CD4-positive, alpha-beta T cell treated with Interferon gamma for 1 hour (primary cell): Measurements from ENCODE around the gene GRM1.

Source experiments
- DNase-seq: peaks from one replicate; pipeline ENCODE4 v3.0.0-alpha.2; 2020

GRM1 gene

DNA sequence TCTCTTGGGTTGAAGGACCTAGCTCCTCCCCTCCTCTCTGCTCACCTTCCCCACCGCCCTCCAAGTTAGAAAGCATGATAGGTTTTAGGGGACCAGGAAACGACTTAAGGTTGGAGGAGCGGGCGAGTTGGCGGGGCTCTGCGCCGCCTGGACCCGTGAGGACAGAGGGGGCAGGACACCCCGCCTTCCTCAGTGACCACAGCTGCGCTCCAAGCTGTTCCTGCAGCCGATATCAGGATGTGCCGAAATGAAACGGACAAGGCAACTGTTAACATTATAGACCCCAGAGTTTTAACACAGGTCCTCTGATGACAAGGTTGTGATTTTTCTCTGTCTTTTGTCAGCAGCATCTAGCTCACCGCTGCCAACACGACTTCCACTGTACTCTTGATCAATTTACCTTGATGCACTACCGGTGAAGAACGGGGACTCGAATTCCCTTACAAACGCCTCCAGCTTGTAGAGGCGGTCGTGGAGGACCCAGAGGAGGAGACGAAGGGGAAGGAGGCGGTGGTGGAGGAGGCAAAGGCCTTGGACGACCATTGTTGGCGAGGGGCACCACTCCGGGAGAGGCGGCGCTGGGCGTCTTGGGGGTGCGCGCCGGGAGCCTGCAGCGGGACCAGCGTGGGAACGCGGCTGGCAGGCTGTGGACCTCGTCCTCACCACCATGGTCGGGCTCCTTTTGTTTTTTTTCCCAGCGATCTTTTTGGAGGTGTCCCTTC, at the start of gene GRM1:
Gene GRM1 (plus strand): TSS at position 212 of the 722 bp plus-strand sequence. CDS start 456 bp downstream, at position 668.
- no peak for DNase-seq

DNA sequence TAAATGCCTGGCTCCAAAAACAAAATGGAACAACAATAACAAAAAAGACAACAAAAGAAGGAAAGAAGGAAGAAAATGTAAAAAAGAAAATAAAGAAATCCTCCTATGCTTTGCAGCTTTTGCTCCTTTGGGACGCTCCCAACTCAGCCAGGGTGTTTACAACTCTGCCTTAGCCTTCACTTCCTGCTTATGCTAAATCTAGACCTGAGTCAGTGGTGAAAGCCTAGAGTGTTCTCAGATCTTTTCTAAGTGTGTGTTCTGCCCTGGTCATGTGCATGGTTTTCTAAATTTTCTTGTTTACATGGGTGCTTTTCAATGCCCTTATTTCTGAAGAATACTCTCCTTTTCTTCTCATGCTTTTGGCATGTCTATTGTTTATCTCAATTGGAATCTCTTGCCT, 19.5 kb upstream of the GRM1 start:
- DNase-seq = no peak

DNA sequence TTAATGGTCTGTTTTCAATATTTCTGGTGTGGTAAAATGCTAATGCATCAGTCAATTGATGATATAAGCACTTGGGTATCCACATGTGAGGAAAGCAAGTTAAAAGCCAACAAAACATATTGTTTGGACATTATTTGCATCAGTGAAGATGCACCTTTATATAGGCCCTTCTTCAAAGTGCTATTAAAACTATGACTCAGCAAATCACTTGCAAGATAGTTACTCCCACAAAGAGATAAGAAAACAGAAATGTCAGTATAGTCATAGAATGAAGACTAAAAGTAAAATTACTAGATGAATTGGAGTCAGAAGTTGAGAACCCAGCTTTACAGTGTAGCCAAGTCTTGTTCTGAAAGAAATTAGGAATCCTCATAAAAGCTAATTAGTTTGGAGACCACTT, 14.6 kb upstream of the GRM1 start:
- no peak for DNase-seq

DNA sequence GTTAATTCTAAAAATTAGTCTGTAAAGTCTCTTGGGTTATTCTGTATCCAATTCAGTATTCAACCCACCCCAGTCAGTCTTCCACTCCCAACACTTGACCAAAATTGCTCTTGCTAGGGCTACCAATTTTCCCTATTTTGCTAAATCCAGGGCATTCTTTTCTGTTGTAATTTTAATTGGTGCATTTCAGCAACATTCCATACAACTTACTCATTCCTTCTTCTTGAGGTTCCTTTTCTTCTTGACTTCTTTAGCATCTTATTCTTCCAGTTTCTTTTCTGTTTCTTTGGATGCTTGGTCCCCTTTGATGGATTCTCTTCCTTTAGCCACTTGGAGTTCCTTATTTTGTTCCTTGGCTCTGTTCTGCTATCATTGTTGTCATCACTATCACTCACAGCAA, 11.2 kb upstream of the GRM1 start:
- no peak for DNase-seq

DNA sequence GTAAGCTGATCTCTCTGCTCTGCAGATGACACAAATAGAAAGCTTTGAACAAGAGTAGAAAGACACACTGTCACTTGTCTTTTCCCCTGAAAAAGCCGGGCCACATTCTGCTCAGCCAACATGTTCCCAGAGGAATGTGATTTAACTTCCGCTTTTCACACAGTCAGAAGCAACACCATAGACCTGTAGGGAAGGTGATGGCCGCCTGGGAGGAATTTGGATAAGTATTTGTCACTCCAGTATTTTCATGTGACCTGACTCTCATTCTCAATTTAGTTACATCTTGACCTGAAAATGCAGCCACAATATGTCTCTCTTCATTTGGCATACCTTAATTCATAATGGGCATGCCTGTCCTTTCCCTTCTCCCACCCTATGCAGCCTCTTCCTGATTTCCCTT, 2.0 kb upstream of the GRM1 start:
- DNase-seq = no peak

DNA sequence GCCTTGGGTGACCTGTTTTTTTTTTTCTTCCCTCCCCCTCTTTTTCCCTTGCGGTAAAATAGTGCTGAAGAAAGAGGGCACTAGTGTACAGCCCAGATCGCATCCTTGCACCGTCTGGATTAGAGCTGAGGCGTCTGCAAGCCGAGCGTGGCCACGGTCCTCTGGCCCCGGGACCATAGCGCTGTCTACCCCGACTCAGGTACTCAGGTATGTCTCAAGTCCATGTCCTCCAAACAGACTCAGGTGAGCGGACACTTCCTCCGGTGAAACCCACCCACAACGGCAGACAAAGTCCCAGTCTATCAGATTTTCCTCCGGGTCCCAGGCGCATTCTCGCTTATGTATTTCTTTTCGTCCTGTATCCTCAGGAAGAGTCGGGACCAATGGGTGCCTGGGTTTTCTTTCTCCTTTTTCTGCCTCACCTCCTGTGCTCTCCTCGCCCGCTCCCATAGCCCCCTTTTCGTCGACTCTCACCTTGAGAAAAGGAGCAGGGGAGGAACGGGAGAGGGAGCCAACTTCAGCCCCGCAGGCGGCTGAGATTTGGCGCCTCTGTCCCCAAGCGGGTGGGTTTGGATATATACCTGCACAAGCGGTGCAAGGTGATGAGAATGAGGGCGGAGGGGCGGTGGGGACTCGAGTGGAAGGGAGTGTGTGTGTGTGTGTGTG, 1.1 kb upstream of the GRM1 start:
- DNase-seq = no peak

DNA sequence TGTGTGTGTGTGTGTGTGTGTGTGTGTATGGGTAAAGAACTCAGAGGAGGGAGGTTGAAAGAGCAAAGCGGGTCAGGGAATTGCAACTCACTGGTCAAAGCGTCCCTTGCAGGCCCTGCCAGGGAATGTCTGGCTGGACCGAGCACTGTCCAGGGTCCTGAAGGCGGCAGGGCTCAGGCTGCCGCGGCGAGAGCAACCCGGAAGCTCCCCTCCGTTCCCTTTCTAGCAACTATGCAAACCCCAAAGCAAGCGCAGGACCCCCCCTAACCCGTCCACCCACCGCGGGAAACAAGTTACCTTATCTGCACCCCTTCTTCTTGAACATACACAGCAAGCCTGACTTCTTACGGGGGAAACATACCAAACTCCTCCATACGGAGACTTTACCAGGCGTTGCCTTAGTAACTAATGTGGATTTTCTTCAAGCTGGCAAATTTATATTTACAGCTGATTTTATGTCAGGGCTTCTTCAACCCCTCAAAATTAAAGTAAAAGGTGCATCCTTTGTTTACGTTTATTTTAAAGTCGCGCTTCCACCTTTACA, 538 bp upstream of the GRM1 start:
- peak; percentile 14 for DNase-seq

DNA sequence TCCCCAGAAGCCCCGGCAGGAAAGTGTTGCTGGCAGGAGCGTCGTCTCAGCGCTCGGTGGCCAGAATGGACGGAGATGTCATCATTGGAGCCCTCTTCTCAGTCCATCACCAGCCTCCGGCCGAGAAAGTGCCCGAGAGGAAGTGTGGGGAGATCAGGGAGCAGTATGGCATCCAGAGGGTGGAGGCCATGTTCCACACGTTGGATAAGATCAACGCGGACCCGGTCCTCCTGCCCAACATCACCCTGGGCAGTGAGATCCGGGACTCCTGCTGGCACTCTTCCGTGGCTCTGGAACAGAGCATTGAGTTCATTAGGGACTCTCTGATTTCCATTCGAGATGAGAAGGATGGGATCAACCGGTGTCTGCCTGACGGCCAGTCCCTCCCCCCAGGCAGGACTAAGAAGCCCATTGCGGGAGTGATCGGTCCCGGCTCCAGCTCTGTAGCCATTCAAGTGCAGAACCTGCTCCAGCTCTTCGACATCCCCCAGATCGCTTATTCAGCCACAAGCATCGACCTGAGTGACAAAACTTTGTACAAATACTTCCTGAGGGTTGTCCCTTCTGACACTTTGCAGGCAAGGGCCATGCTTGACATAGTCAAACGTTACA, 817 bp downstream of the GRM1 start:
- no peak for DNase-seq

DNA sequence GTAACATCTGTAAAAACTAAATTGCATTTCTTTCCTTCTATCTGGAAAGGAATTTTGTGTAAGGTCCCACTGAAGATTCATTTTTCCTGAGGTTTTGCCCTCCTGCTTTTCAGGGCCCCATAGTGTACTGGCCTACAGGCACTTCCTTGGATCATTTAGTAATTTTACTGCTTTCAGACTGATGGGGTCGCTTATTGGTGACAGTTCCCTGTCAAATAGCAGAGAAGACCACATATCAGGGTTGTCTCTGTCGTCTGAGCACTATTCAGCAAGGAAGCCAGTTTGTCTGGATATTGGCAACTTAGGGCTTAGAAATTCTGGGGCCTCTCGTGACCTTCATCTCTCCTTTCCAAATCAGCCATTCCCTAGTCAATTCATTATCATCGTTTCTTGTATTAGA, 3.5 kb downstream of the GRM1 start:
- no peak for DNase-seq

DNA sequence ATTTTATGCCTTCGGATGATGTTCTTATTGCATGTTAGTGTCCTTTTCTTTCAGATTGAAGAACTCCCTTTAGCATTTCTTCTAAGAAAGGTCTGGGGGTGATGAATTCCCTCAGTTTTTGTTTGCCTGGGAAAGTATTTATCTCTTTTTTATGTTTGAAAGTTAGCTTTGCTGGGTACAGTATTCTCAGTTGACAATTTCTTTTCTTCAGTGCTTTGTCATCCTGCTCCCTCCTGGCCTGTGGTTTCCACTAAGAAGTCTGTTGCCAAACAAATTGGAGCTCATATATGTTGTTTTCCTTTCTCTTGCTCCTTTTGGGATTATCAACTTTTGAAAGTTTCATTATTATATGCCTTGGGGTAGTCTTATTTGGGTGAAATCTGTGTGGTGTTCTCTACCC, 11.5 kb downstream of the GRM1 start:
- no peak for DNase-seq

DNA sequence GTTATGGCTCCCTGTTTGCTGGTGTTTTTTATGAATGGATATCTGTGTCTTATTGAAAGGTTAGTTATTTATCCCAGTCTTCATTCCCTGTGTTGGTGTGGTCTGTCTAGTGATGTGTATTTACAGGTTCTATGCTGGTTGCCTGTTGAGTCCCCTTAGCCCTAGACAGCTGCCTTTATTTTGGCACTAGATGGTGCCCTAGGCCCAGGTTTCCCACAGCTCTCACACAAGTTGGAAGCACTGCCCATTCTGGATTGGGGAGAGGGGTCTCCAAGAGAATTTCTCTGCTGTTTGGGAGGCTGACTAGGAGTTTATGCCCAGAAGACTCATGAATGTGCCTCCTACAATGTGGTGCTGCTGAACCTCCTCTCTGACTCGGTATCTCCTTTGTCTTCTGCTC, 12.4 kb downstream of the GRM1 start:
- DNase-seq = no peak

DNA sequence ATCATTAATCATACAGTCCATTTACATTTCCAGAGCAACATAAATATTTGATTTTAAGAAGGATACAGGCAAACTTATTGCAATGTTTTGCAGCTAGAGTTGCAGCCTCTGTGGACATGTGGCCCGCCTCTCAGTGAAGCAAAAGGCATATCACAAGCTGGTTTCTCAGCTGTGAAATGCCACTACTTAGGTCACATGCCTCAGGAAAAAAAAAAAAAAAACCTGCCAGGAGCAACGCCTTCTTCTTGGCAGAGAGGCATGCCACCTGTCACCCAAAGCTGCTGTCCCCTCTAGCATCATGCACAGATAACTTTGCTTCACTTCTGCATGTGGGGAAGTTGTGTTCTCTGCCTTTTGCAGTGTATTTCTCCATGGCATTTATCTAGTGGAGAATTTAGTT, 18.5 kb downstream of the GRM1 start:
- DNase-seq = no peak

DNA sequence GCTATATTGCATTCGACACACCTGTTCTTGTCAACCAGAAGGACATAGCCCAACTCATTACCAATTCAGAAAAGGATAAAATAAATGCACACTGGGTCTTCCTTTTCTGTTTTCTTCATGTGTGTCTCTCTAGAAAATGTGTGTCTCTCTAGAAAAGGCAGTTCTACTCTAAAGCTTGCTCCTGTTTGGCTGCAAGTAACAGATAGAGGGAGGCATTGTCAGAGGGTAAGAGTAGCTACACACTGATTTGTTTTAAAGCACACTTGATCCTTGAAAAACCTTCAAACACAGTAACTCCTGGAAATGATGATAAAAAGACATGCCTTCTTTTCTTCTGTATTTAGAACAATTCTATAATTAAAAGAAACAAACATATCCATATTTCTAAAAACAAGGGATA, 21.3 kb downstream of the GRM1 start:
- DNase-seq = no peak

DNA sequence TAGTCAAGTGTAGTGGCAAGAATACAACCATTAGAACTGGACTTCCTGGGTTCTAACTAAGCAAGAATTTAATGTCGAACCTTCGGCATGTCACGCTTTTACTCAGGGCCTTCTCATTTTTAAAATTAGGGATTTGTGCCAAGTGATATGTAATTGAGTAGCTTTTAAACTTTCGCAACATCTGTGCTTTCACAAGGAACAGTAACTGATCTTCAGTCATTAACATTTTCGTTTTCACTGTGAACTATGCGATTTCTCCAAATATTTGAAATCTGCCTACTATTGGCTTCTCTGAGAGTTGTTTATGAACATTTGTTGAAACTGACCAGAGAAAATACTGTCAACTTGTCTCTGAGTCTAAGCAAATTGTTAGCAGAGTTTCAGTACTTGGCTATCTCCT, 27.6 kb downstream of the GRM1 start:
- no peak for DNase-seq

DNA sequence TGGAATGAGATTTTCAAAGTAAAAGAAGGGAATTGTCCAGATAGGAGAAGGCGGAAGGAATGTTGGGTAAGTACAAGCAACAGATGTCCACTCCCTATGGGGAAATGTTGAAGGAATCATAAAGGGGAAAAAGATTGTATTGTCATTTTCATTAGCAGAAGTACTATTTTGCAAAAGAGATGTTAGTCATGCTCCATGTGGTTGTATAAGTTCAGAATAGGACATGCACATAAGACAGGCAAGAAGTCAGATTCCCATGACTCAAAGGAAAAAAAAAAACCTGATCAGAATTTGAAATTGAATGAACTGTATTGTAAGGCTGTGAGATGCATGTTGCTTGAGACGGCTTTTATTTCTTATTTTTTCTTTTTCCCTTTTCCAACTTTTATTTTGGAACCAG, 36.8 kb downstream of the GRM1 start:
- no peak for DNase-seq

DNA sequence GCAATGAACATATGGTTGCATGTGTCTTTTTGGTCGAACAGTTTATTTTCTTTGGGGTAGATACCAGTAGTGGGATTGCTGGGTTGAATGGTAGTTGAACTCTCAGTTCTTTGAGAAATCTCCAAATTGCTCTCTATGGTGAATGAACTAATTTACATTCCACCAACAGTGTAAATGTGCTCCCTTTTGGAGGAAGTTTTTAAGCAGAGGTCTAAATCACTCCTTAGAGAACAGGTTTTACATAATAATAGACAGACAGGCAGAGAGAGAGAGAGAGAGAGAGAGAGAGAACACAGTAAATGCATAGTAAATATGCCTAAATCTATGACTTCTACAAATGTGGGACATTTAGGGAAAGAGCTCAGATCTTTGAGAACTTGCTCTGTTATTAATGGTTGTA, 37.6 kb downstream of the GRM1 start:
- DNase-seq = no peak

DNA sequence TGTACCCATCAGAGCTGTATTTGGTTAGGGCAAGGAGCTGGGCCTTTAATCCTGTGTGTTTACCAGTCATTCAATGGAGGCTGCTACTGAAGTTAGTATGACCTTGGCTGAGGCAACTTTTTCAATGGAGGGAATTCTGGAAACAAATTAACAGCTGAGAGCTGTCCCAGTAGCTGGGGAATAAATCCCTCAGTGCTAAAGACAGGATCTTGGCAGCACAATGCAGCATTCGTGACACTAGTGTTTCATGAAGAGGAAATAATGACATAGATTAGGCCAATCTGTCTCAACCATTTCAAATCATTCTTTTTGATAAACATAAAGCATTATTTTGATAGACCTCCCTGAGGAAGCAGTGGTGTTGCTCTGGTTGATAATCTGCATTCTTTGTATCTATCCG, 42.9 kb downstream of the GRM1 start:
- no peak for DNase-seq

DNA sequence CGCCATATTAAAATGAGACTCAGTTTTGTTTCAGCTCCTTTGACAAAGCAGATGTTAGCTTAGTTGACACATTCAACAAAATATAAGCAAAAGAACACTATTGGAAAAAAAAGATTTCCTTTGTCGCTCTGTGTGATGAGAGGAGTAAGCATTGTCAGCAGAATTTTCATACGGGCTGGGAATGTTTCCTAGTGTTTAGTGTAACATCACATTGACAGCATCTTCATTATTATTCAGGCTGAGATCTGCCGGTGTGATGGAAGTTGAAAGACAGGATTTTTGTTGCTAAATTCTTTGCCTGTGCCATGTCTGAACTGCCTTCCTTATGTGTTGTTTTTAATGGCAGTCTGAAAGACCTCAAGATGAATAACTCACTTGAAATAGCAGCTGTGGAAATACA, 49.1 kb downstream of the GRM1 start:
- DNase-seq = no peak

DNA sequence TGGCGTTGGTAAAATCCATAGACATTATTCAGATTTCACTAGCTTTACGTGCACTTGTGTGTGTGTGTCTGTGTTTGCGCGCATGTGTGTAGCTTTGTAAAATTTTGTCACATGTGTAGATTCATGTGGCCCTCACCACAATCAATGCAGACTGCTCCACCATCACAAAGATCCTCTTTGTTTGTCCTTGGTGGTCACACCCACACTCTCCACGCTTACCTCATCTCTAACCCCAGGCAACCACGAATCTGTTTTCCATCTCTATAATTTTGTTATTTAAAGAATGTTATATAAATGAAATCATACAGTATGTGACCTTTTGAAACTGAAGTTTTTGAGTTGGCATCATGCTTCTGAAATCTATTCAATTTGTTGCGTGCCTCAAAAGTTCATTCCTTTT, 58.5 kb downstream of the GRM1 start:
- no peak for DNase-seq

DNA sequence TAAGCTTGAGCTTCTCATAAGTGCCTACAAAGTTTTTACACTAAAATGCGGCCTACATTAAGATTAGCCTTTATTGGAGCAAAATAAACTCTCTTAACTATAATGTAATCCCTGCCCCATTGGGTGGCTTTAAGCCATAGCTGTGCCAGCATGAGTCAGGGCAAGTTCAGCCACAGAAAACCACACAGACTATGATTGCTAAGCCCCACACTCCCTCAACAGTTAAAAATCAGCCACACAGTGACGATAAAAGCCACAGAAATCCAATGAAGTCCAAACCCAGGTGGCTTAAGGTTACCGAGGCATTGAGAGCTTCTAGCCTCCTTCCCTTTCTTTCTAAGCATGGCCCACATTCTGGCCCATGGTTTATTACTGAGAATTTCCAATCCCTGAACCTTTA, 61.6 kb downstream of the GRM1 start:
- DNase-seq = no peak

DNA sequence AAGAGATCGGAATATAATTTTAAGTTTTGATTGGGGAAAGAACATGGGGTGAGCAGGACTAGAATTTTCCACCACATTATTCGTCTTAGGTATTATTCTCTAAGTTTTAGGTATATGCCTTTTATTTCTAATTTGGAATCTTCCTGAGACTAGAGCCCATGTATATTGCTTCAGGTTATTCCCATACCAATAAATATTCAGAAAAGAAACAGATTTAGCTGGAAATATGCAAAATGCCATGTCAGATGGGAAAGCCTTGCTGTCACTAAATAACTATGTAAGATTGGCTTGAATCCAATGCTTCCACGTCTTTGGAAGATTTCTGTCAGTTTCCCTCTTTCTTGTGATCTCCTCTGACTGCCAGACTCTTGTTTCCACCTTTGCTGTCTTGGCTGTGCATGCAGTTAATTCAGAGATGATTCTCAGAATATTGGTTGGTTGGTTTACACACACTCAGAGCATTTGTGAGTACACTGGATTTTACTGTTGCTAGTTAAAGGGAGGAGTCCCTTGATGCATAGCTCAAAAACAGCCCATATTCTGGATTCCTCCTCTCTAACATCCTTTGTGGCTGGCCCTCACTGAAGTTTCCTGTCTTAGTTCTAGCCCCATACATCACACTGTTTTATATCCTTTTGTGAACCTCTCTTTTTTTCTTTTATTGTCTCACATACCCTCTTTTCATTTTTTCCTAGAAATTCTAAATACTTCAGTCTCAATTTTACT, 64.3 kb downstream of the GRM1 start:
- no peak for DNase-seq

DNA sequence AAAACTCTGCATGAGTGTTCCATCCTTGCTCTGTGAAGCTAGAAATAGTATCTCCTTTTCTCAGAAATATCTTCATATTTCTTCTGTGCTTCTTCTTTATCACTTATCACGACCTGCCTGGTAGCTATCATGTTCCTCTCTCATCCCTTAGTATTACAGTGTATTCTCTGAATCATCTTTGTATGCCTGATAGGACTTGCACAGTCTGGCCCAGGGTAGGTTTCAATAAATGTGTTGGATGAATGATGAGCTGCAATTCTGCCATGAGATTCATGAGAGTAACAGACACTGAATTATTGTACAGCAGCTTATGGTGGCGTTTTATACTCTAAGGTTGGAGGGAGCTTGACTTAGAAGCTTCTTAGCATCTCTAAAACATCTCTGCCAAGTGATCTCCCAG, 66.6 kb downstream of the GRM1 start:
- DNase-seq = no peak

DNA sequence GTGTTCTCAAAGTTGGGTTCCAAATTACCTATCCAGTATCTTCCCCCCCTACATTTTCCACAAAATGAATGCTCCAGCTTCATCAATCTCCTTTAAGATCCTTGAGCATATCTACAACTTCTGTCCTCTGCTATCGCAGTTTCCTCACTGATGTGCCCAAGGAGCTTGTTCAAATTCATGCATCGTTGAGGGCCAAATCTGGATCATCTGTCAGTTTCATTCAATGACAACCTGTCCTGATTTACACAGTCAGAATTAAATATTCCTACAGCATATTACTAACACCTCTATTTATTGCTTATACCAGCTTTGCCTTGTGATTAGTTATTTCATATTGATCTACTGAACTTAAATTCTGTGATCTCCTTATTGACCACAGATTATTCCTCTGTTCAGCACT, 68.7 kb downstream of the GRM1 start:
- DNase-seq = no peak

DNA sequence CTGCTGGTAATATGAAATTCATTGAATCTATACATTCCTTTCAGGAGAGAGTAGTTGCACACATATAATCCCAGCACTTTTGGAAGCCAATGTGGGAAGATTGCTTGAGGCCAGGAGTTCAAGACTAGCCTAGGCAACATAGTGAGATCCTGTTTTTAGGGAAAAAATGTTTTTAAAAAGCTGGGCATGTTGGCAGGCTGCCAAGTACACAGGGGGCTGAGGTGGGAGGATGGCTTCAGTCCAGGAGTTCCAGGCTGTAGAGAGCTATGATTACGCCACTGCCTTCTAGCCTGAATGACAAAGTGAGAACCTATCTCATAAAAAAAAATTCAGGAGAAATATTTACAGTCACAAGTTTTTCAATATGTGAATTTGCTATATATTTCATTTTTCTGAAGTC, 71.9 kb downstream of the GRM1 start:
- no peak for DNase-seq
